GM19452 (cell line): ENCODE results near the gene CREB3.

Experiments used
- ATAC-seq: cut with Tn5 transposase; IDR thresholded peaks from one replicate; pipeline ENCODE4 v1.9.1; 2021; ENCODE audit not compliant: unreplicated experiment

The CREB3 gene

DNA sequence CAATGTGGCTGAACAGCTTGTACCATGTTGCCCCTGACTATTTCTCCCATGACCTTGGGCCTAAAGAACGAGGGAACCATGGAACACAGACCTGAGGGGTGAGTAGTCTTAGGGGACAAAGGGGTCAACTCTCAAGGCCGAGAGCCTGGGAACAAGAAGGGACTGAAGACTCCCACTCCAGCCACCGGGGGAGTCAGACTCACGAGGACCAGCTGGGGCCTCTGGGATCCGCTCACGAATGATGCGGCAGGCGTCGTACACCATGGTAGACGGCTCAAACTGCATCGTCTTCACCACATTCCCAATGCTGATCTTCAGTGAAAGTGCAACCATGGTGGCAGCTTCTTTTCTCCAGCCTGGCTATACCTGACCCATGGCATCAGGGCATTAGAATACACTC lies 7.1 kb upstream of the CREB3 start:
- no peak for ATAC-seq

DNA sequence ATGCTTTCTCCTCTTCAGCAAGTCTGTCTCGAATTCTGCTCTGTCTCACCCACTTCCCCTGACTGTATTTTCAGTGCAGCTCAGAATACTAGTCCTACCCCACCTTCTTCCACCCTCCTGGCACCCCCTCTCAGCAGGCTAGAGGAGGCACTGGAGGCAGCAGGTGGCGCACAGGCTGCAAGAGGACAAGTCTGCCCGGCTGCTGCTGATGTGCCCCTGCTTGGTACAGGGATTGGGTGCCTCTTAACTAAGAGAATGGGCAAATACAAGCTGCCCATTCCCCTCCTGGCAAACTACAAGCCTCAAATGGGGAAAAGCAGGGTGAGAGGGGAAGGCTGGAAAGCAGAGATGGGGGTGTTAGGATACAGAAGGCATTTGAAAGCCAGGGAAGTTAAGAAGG lies 5.5 kb upstream of the CREB3 start:
- no peak for ATAC-seq

- no peak for ATAC-seq
These were observed 4.8 kb upstream of the CREB3 start for GRCh38 chr9:35727676-35728040.

DNA sequence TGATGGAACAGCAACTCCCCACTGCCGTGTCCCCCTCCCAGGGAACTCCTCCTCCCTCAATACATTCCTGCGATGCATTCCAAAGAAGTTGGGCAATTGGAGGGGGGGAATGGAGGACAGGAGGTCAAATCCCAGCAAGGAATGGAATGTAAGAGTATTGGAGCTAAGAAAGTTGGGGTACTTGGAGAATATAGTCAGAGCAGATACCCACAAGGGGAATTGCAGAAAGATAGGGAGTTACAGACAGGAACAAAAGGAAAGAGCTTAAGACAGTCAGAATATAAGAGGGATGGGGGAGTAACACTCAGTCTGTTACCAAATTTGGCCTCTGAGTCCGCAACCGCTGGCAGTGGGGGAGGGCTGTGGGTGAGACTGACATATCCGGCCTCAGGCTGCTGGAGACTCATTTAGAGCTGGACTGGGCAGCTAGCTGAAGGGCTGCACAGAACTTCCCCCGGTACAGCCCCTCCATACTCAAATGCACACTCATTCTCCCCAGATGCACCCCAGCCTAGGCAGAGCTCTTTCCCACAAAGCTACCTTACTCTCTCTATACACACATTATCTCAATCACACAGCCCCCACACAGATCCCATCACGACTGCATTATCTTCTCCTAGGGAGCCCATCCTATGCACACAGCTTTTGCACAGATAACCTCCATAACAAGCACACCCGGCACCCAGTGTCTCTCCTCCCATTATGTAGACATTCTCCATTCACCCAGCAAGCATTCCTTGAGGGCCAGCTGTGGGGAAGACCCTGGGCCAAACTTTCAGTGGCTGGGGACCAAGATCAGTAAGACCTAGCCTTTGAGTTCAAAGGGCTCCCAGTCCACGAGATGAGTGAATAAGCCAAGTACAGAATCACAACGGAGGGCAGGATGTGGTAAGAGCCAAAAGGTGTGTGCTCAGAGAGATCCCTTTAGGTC lies 4.2 kb upstream of the CREB3 start:
- no peak for ATAC-seq

GRCh38 chr9:35729101-35729500 lies 3.4 kb upstream of the CREB3 start:
- no peak for ATAC-seq

DNA sequence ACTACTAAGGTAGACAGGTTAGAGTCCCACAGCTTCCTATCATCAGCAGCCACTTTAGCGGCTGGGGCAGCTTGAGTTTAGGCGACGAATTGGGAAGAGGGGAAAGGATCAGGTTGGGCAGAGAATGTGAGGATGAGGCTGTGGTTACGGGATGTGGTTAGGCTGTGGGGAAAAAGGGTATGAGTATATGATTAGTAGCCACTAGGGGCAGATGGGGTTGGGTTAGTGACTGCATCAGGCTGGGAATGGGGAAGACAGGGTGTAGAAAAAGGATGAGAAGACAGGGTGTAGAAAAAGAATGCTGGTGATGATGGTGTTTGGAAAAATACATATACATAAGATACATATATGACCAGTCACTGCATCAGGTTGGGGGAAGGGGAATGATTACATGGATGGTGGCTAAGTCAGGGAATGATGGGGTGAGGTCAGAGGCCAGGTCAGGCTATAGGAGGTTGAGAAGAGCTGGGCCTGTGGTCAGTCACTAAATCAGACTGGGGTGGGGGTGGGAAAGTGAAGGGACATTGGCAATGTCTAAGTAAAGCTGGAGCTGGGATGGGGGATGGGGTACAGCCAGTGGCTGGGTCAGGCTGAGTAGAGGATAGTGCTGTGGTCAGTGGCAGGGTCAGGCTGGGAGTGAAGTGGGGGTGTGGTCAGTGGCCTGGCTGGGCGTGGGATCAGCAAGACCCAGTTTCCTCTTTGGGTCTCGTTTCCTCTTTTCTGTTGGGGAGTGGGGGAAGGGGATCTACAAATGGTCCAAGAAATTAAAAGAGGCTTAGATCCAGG lies 2.6 kb upstream of the CREB3 start:
- no peak for ATAC-seq

GRCh38 chr9:35730486-35730854 lies 2.0 kb upstream of the CREB3 start:
- ATAC-seq: no peak

DNA sequence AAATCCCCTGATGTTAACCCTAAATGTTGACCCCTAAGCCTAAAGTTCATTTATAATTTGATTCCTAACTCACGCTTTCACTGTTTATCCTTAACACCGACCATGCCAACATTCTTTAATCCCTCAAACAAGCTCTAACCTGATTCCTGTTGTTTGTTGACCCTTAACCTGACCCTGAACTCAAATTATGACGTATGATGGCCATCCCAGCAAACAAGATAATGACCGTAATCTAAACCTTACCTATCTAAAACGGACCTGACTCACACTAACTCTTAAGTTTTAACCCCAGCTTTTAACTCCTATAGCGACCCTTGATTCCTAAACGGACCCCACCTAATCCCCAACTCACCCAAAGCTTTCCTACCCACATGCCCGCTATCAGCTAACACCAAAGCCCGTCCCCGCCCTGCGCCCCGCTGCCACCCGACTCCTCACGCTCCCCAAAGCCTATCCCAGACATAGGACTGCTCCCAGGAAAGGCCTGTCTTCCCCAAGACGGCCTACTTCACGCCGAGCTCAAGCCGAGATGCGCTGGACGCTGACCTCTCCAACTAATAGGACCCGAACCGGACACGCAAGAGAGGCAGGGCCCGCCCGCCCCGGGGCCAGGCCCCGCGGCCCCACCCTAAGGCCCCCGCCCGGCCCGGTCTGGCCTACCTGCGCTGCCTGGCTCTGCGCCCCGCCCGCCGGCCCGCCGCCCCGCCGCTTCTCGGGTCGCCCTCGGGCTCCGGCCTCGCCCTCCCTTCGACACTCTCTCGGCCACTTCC lies 866 bp upstream of the CREB3 start:
- ATAC-seq: peak; percentile 0

DNA sequence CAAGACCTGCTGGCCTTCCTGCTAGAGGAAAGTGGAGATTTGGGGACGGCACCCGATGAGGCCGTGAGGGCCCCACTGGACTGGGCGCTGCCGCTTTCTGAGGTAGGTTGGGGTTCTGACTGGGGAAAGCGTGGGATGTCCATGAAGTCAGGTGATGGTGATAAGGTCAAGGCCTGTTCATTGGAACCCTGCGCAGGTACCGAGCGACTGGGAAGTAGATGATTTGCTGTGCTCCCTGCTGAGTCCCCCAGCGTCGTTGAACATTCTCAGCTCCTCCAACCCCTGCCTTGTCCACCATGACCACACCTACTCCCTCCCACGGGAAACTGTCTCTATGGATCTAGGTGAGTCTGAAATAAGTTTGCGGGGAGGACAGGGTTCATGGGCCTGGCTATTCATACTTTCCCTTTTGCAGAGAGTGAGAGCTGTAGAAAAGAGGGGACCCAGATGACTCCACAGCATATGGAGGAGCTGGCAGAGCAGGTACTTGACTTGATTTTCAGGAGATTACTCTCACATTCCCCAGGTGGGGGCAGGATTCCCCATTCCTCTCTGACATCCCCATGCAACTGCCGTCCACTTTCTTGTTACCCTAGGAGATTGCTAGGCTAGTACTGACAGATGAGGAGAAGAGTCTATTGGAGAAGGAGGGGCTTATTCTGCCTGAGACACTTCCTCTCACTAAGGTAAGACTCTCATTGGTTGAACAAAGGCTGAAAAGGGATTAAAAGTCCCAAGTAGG lies 505 bp downstream of the CREB3 start:
- peak; percentile 1 for ATAC-seq

- ATAC-seq: no peak
These were observed 1.6 kb downstream of the CREB3 start for GRCh38 chr9:35734096-35734495.

DNA sequence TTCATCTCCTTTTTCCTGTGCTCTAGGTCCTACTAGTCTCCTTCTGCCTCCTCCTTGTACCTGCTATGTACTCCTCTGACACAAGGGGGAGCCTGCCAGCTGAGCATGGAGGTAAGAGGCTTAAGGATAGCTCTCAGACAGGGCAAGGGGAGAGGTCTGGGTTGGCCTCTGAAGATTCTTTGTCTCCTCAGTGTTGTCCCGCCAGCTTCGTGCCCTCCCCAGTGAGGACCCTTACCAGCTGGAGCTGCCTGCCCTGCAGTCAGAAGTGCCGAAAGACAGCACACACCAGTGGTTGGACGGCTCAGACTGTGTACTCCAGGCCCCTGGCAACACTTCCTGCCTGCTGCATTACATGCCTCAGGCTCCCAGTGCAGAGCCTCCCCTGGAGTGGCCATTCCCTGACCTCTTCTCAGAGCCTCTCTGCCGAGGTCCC lies 3.8 kb downstream of the CREB3 start:
- no peak for ATAC-seq

- no peak for ATAC-seq
These were observed 4.7 kb downstream of the CREB3 start for GRCh38 chr9:35737143-35737542.

DNA sequence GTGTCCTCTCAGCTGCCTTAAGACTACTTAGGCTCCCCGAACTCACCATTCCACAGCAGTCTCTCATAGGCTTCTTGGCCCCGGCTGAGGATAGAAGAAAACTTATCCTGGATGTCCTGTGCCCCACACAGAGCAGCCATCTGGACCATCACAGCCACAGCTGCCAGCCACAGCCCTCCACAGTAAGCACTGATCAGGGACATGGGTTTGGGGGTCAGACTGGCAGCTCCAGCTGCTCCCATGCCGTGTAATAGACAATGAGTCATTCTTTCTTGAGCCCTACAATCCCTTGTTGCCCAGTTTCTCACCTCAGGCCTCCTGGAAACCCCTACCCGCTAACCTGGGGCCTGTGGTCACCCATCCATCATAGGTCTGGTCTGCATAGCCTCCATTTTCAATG lies 5.7 kb downstream of the CREB3 start:
- no peak for ATAC-seq

DNA sequence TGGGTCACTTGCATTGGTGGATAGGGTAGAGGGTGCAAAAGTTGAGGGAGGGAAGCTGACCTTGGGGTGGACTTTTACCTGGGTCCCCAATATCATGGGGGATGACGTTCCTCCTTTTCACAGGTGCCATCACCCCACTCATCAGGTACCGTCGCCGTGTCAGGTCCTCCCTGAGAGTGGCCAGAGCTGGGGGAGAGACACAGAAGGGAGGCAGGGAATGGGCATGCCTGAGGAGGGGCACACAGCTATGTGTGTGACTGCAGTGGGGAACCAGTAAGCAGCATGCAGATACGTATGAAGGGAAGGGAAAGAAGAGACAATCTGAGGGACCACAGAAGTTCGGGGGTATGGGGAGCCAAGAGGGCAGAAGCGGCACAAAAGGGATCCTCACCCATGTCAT lies 6.5 kb downstream of the CREB3 start:
- no peak for ATAC-seq

- ATAC-seq: no peak
These were observed 7.8 kb downstream of the CREB3 start for GRCh38 chr9:35740243-35740642.

GRCh38 chr9:35741740-35742139 lies 9.3 kb downstream of the CREB3 start:
- no peak for ATAC-seq

DNA sequence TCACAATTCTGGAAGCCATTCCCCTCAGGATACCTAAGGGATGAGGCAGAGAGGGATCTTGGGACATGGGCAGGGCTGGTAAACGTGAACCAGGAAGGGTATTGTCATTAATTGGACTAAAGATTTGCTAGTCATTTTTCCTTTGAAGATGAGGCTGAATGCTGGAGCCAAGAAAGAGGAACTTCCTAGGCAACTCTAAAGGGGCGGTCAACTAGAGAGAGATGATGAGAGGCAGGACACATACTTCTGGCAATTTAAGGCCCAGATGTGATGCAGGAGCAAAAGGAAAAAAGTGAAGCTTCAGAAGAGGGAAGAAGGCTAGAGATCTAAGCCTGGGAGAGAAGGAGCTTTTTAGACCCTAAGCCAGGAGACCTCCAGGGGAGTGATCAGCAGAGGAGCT lies 11.0 kb downstream of the CREB3 start:
- ATAC-seq: no peak

DNA sequence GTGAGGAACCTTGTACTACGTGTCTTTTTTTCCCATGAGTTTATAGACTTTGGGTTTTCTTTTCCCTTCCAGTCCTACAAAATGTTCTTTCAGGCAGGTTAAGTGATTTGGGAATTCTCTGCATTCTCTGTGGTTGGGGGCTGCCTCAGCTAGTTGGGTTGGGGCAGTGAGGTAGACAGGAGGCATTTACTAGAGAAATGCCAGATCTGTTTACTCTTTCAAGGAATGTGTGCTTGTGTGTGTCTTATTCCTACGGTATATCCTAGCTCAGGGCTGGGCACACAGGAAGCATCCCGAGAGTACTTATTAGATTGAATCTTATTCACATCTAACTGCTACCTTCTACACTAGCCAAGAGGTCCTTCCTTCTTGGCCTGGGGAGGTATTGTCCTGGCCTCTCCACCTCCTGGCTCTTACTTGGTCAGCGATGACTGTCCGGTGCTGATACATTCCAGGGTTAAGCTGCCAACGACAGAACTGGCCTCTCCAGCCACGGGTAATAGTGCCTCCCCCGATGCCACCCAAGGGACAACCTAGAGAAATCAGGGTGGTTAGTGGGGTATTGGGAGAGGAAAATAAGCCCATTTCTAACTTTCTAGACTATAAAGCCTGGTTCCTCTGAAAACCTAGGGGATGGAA lies 11.5 kb downstream of the CREB3 start:
- no peak for ATAC-seq

DNA sequence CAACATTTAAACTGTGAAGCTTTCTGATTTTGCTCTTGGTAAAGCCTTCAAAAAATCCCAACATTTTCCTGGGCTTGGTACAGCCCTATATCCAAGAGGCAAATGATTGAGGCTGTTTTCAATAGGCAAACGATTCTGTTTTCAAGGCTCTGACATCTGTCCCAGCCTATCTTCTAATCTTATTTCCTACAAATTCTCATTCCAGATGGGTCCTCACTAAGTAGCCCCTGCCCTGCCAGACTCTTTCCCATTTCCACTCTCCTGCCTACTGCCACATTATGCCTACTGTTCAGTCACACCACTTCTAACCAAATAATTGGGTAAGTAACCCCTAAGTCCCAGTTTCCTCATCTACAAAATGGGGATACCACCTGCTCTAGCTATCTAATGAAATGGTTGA lies 13.1 kb downstream of the CREB3 start:
- no peak for ATAC-seq

DNA sequence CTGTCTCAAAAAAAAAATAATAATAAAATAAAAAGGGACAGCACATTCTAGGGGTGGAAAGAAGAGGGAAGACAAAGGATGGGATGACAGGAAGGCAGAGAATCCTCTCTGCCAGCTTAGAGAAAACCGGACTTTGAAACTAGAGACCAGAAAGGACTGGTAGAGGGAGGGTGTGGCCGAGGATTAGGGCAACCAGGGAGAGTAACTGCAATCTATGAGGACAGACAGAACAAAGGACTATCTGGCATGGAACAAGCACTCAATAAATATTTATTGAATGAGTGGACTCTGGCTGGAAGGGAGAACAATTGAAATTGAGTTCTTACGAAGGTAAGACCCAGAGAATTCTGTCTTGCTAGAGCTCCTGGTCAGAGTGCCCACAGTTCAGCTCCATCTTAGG lies 14.1 kb downstream of the CREB3 start:
- ATAC-seq: no peak
